Measurements from ENCODE around the gene REXO1.

Gene REXO1

GRCh38 chr19:1860821-1861598 lies 12.7 kb upstream of the REXO1 start:
- no peak for DNase-seq

- no peak for DNase-seq
Observed at GRCh38 chr19:1860042-1860775, 11.9 kb upstream of the REXO1 start.

DNA sequence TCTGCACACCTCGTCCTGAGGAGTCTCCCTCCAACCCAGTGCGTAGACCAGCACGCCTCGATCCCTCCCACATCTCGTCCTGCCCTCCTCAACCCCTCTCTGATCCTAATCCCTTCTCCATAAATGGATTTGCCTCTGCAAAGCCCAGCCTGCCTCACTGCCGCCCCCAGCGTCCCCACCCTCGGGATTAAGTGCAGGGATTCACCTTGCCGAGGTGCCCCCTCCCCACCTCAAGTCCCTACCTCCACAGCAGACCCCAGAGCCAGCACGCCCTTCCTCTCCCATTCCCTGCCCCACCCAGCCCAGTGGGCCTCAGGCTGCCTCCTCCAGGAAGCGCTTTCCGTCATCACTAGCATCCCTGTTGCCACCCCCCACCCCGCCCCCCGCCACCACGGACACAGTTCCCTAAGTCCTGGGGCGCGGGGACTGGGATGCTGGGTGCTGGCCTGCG lies 11.1 kb upstream of the REXO1 start:
- DNase-seq: no peak

- DNase-seq: no peak
Observed at GRCh38 chr19:1858412-1859081, 10.3 kb upstream of the REXO1 start.

DNA sequence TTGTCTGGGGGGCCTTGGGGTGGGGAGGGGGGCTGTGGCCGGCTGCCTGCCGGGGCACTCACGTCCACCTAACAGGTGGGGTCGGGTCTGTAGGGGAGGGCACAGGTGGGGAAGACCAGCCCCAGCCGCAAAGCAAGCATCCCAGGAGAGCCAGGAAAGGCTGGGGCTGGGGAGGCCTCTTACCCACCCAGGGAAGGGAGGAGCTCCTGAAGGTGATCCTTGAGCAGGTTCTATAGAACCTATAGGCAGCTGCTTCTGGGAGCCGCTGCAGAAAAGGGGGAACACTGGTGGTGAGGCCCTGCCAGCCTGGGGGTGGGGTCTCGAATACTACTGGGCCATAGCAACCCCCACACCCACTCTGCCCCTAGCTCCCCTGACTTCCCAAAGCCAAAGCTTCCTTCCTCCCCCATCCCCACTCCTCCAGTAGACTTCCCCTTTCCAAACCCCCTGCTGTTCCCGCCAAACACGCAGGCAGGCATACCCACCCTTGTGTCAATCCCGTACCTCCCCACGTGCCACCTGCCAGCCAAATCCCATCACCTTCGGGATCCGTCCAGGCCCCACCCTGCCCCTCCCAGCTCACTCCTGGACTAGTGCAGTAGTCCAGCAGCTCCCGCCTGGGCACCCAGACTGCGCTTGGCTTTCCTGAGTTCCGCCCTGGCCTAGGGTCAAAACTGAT lies 9.5 kb upstream of the REXO1 start:
- no peak for DNase-seq

GRCh38 chr19:1856698-1857603 lies 8.7 kb upstream of the REXO1 start:
- DNase-seq: peak; percentile 76

GRCh38 chr19:1856345-1856697 lies 8.0 kb upstream of the REXO1 start:
- DNase-seq: no peak

- peak; percentile 58 for DNase-seq
Observed at GRCh38 chr19:1855828-1856255, 7.6 kb upstream of the REXO1 start.

DNA sequence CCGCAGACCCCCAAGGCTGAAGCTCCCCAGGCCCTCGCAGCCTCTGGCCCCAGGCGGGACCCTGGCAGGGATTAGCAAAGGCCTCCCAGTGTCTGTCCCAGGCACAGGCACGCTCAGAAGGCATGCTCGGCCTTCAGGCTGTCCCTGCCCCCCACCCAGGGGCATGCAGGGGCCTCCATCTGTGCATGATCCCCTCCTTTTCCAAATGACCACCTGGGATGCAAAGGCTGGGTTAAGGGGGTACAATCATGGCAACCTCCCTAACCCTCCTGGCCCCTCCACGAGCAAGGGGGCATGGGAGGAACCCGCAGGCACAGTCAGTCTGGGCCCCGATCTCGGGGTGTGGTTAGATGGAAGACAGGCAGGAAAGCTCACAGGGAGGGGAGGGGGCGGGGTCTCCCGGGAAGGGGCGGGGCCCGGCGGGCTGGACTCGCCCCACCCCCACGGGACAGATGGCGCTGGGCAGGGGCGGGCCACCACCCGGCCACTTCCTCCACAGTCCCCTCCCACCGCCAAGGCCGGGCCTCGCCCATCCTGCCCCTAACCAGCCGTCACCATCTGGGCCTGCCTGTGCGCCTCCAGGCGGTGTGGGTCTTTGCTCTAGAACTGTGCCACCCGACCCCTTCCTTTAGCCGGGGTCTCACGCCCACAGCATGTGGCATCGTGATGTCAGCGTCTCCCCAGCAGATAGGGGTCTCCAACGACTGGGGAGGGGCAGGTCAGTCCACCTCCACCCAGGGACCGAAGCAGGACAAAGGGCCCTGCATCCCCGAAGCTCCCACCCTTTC lies 7.0 kb upstream of the REXO1 start:
- peak; percentile 90 for DNase-seq

GRCh38 chr19:1854542-1855039 lies 6.3 kb upstream of the REXO1 start:
- DNase-seq: no peak

DNA sequence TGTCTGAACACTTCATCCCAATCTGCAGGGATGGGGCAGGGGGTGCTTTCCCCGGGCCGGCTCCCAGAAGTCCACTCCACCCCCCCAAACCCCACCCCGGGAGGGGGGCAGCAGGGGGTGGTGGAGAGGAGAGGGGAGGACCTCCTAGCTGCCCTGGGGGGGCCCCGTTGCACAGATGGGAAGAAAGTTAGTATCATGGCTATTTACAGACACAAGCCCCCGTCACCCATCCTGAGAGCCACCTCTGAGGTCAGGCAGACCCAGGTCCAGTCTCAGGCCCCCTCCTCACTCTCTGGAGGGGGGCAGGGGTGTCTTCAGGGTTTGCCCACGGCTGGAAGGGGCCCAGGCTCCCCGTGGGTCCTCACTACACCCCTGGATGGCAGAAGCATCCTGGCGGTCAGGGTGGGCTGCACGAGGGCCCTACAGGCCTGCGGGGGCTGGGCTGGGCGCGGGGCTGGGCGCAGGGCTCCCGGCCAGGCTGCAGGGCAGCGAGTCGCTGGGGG lies 5.8 kb upstream of the REXO1 start:
- DNase-seq: no peak

- DNase-seq: peak; percentile 93
Observed at GRCh38 chr19:1853295-1854038, 5.2 kb upstream of the REXO1 start.

- no peak for DNase-seq
Observed at GRCh38 chr19:1852581-1853128, 4.4 kb upstream of the REXO1 start.

- peak; percentile 65 for DNase-seq
Observed at GRCh38 chr19:1851654-1852580, 3.6 kb upstream of the REXO1 start.

DNA sequence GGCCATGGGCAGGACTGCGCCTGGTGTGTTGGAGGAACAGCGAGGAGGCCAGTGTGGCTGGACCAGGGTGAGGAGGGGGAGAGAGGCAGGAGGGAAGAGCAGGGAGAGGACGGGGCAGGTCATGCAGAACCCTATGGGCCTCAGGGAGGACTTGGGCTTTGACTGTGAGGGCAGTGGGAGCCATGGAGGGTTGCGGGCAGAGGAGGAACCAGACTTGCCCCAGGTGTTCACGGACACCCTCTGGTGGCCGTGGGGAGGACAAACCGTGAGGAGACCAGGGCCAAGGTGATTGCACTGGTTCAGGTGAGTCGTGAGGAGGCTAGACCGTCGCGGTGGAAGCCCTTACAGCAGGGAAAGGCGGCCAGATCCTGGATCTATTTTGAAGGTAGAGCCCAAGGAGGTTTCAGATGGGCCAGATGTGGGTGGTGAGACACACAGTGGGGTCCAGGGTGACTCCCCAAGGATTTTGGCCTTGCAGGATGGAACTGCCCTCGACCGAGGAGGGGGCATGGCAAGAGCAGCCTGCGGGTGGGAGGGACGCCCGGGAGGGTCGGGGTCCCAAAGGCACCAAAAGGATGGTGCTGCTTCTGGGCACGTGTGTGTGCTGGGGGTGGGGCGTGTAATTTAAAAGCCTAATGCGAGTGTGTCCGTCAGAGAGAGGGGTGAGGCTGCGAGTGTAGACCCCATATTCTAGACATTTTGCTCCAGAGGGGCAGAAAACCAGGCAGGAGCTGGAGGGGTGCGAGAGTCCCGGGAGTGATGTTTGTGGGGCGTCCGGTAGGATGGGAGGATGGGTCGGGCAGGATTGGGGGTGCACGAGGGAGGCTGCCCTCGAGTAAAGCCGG lies 2.7 kb upstream of the REXO1 start:
- no peak for DNase-seq

- DNase-seq: no peak
Observed at GRCh38 chr19:1849886-1850398, 1.7 kb upstream of the REXO1 start.

DNA sequence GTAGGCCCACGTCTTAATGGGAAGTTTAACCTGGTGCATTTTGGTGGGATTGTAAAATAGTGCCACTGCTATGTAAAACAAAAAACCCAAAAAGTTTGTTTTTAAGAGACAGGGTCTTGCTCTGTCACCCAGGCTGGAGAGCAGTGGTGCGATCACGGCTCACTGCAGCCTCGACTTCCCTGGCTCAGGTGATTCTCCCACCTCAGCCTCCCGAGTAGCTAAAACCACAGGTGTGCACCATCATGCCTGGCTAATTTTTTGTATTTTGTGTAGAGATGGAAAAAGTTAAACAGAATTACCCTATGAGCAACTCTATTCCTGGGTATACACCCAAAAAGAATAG lies 820 bp upstream of the REXO1 start:
- DNase-seq: no peak
